Upper lobe of left lung (tissue), 4 donors: ENCODE data around the gene ZNF41.

ENCODE experiments used
- POLR2A ChIP-seq, 4 donors: fragments of 450-650 bp; IDR thresholded peaks; one replicate each; pipeline ENCODE4 v1.5.1; 2016 to 2017; ENCODE audit warnings: antibody characterized with exemption in 4 of 4, mild to moderate bottlenecking in 2 of 4
- POLR2AphosphoS5 ChIP-seq, 2 donors: sonication (generic); formaldehyde crosslinking; IDR thresholded peaks; one replicate each; pipeline ENCODE4 v1.5.1; 2017; ENCODE audit warnings: antibody characterized with exemption in 2 of 2

DNA sequence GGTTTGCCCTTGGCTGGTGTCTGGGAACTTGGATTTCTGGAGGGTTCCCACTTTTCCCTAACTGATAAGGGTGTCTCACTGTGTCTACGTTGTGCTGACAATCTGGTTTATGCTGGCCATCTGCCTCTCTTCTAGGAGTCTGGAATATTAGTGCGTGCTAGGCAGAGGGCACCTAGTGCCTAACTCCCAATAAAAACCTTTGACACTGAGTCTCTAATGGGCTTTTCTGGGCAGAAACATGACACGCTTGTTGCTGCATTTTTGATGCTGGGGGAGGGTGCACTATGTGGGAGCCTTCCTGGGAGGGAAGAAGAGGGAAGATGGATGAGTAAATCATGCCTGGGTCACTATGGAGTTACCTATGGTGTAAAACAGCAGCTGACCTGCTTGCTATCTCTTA is 16.3 kb upstream of the ZNF41 start:
- TF ChIP-seq POLR2AphosphoS5 (IDR thresholded peaks at IDR 0.05) (no peak), POLR2A (IDR thresholded peaks at IDR 0.05) (no peak)
